HEK293 (cell line): ENCODE measurements around the gene SYNJ1.

Experiments
- CTCF ChIA-PET: fragments of 350-600 bp; formaldehyde crosslinking; extraction: SDS; loops from one replicate; lab custom pipeline; 2021; ENCODE audit warnings: antibody characterized with exemption; lab: Yijun Ruan, JAX
- POLR2A ChIA-PET: fragments of 300-600 bp; formaldehyde crosslinking; extraction: SDS; loops from one replicate; lab custom pipeline; 2020; ENCODE audit warnings: antibody characterized with exemption, inconsistent platforms; lab: Yijun Ruan, JAX
- H3K27ac ChIP-seq: fragments of 200-500 bp; sonication (Bioruptor generic); 2 replicates; pipeline ENCODE4 v1.5.1; 2014; ENCODE audit warnings: low read depth, low read length, control low read depth, inconsistent platforms; ENCODE audit errors: extremely low read depth
- H3K36me3 ChIP-seq, 2 experiments: fragments of 200-500 bp in 1 of 2; sonication (Bioruptor generic) in 1 of 2; 1 replicate in 1 of 2; 2 replicates in 1 of 2; pipeline ENCODE4 v1.5.1; 2014 to 2017; ENCODE audit warnings: inconsistent platforms in 2 of 2, low read length in 2 of 2; ENCODE audit not compliant: control insufficient read depth in 2 of 2, insufficient read depth in 1 of 2
- H3K4me1 ChIP-seq: fragments of 200-500 bp; sonication (Bioruptor generic); 2 replicates; pipeline ENCODE4 v1.5.1; 2014; ENCODE audit warnings: mild to moderate bottlenecking, low read length, inconsistent platforms; ENCODE audit not compliant: control insufficient read depth, insufficient read depth
- H3K4me3 ChIP-seq: 2 replicates; pipeline ENCODE4 v1.5.1; 2011; ENCODE audit warnings: low read depth, mild to moderate bottlenecking, control low read depth, low read length, moderate library complexity
- H3K9me3 ChIP-seq: fragments of 200-500 bp; sonication (Bioruptor generic); 2 replicates; pipeline ENCODE4 v1.5.1; 2014; ENCODE audit warnings: low read depth, low read length, inconsistent platforms; ENCODE audit not compliant: control insufficient read depth, insufficient read depth
- IKZF3 ChIP-seq: fragments of 450-650 bp; IDR thresholded peaks from 2 replicates; pipeline ENCODE4 v1.5.0; 2018; ENCODE audit warnings: missing biosample characterization, mild to moderate bottlenecking, missing genetic modification characterization, moderate library complexity
- KLF9 ChIP-seq: fragments of 450-650 bp; formaldehyde crosslinking; IDR thresholded peaks from 2 replicates; pipeline ENCODE4 v1.5.1; 2016; ENCODE audit warnings: missing biosample characterization, missing genetic modification characterization, low read depth
- MYNN ChIP-seq: fragments of 450-650 bp; formaldehyde crosslinking; IDR thresholded peaks from 2 replicates; pipeline ENCODE4 v1.5.1; 2016; ENCODE audit warnings: missing biosample characterization, missing genetic modification characterization, borderline replicate concordance
- REPIN1 ChIP-seq: fragments of 450-650 bp; formaldehyde crosslinking; IDR thresholded peaks from 2 replicates; pipeline ENCODE4 v1.5.1; 2017; ENCODE audit warnings: missing biosample characterization, missing genetic modification characterization, low read depth
- SCRT2 ChIP-seq: fragments of 450-650 bp; formaldehyde crosslinking; IDR thresholded peaks from 2 replicates; pipeline ENCODE4 v1.5.1; 2016; ENCODE audit warnings: missing biosample characterization, missing genetic modification characterization
- YY1 ChIP-seq: fragments of 450-650 bp; formaldehyde crosslinking; IDR thresholded peaks from 2 replicates; pipeline ENCODE4 v1.5.1; 2018; ENCODE audit warnings: missing biosample characterization, missing genetic modification characterization
- ZBTB49 ChIP-seq: fragments of 450-650 bp; formaldehyde crosslinking; IDR thresholded peaks from 2 replicates; pipeline ENCODE4 v1.5.1; 2016; ENCODE audit warnings: missing biosample characterization, missing genetic modification characterization, low read depth
- ZBTB6 ChIP-seq: fragments of 450-650 bp; formaldehyde crosslinking; IDR thresholded peaks from 2 replicates; pipeline ENCODE4 v1.5.1; 2017; ENCODE audit warnings: missing biosample characterization, missing genetic modification characterization
- ZBTB7A ChIP-seq: fragments of 450-650 bp; formaldehyde crosslinking; IDR thresholded peaks from 2 replicates; pipeline ENCODE4 v1.5.1; 2016; ENCODE audit warnings: low read depth, missing biosample characterization, missing genetic modification characterization
- ZNF157 ChIP-seq: fragments of 450-650 bp; formaldehyde crosslinking; IDR thresholded peaks from 2 replicates; pipeline ENCODE4 v1.5.1; 2016; ENCODE audit warnings: missing biosample characterization, missing genetic modification characterization
- ZNF169 ChIP-seq: fragments of 450-650 bp; formaldehyde crosslinking; IDR thresholded peaks from 2 replicates; pipeline ENCODE4 v1.5.1; 2016; ENCODE audit warnings: missing biosample characterization, missing genetic modification characterization
- ZNF174 ChIP-seq: fragments of 450-650 bp; formaldehyde crosslinking; IDR thresholded peaks from 2 replicates; pipeline ENCODE4 v1.5.0; 2017; ENCODE audit warnings: missing biosample characterization, mild to moderate bottlenecking, missing genetic modification characterization
- ZNF221 ChIP-seq: fragments of 450-650 bp; formaldehyde crosslinking; IDR thresholded peaks from 2 replicates; pipeline ENCODE4 v1.5.1; 2017; ENCODE audit warnings: missing biosample characterization, missing genetic modification characterization, borderline replicate concordance
- ZNF280D ChIP-seq: fragments of 450-650 bp; formaldehyde crosslinking; IDR thresholded peaks from 2 replicates; pipeline ENCODE4 v1.5.1; 2016; ENCODE audit warnings: missing biosample characterization, missing genetic modification characterization
- ZNF335 ChIP-seq: fragments of 450-650 bp; formaldehyde crosslinking; conservative IDR thresholded peaks from 2 replicates; pipeline ENCODE4 v1.5.1; 2016; ENCODE audit warnings: missing biosample characterization, missing genetic modification characterization
- ZNF350 ChIP-seq: fragments of 450-650 bp; formaldehyde crosslinking; IDR thresholded peaks from 2 replicates; pipeline ENCODE4 v1.5.0; 2017; ENCODE audit warnings: missing biosample characterization, mild to moderate bottlenecking, missing genetic modification characterization
- ZNF37A ChIP-seq: fragments of 450-650 bp; IDR thresholded peaks from 2 replicates; pipeline ENCODE4 v1.5.1; 2018; ENCODE audit warnings: missing biosample characterization, missing genetic modification characterization
- ZNF394 ChIP-seq: fragments of 450-650 bp; formaldehyde crosslinking; IDR thresholded peaks from 2 replicates; pipeline ENCODE4 v1.5.1; 2016; ENCODE audit warnings: missing biosample characterization, missing genetic modification characterization, mild to moderate bottlenecking, moderate library complexity, borderline replicate concordance
- ZNF510 ChIP-seq: fragments of 450-650 bp; formaldehyde crosslinking; IDR thresholded peaks from 2 replicates; pipeline ENCODE4 v1.5.1; 2018; ENCODE audit warnings: mild to moderate bottlenecking, missing genetic modification characterization, missing biosample characterization; ENCODE audit not compliant: insufficient replicate concordance
- ZNF514 ChIP-seq: fragments of 450-650 bp; formaldehyde crosslinking; IDR thresholded peaks from 2 replicates; pipeline ENCODE4 v1.5.1; 2016; ENCODE audit warnings: missing biosample characterization, missing genetic modification characterization
- ZNF549 ChIP-seq: fragments of 450-650 bp; IDR thresholded peaks from 2 replicates; pipeline ENCODE4 v1.5.1; 2018; ENCODE audit warnings: missing biosample characterization, missing genetic modification characterization, mild to moderate bottlenecking, inconsistent platforms, moderate library complexity
- ZNF596 ChIP-seq: fragments of 450-650 bp; IDR thresholded peaks from 2 replicates; pipeline ENCODE4 v1.5.0; 2018; ENCODE audit warnings: missing biosample characterization, mild to moderate bottlenecking, missing genetic modification characterization, moderate library complexity
- ZNF621 ChIP-seq: fragments of 450-650 bp; formaldehyde crosslinking; IDR thresholded peaks from 2 replicates; pipeline ENCODE4 v1.5.1; 2017; ENCODE audit warnings: missing biosample characterization, missing genetic modification characterization
- ZNF664 ChIP-seq: fragments of 450-650 bp; formaldehyde crosslinking; IDR thresholded peaks from 2 replicates; pipeline ENCODE4 v1.5.1; 2016; ENCODE audit warnings: missing biosample characterization, missing genetic modification characterization
- ZNF707 ChIP-seq: fragments of 450-650 bp; formaldehyde crosslinking; IDR thresholded peaks from 2 replicates; pipeline ENCODE4 v1.5.1; 2016; ENCODE audit warnings: missing biosample characterization, missing genetic modification characterization
- ZNF747 ChIP-seq: fragments of 450-650 bp; formaldehyde crosslinking; IDR thresholded peaks from 2 replicates; pipeline ENCODE4 v1.5.1; 2016; ENCODE audit warnings: missing biosample characterization, missing genetic modification characterization

SYNJ1 gene

GRCh38 chr21:32608851-32609250 lies 119.0 kb downstream of the SYNJ1 start:
- peaks cover 37 to 61% of the 10 kb centered on the region in 2 experiments for H3K36me3 ChIP-seq
- TF ChIP-seq ZNF549 (tag by site-specific recombination) (no peak), ZBTB6 (tag by site-specific recombination) (no peak), REPIN1 (no peak), ZBTB49 (tag by site-specific recombination) (no peak), ZNF169 (tag by site-specific recombination) (no peak), ZNF664 (no peak), ZNF514 (no peak), ZNF350 (tag by site-specific recombination) (no peak), ZNF707 (tag by site-specific recombination) (no peak), YY1 (tag by site-specific recombination) (no peak), SCRT2 (tag by site-specific recombination) (no peak), ZNF221 (tag by site-specific recombination) (no peak), KLF9 (tag by site-specific recombination) (no peak), ZNF394 (no peak), ZNF37A (tag by site-specific recombination) (no peak), ZNF157 (tag by site-specific recombination) (no peak)
- TF ChIP-seq, all 188 proteins: peak for 0
- ChIA-PET CTCF (interaction anchor here (0.6 to 5.5 kb wide), 5 partner anchors 9 to 206 kb away, joined by 3 to 45 read pairs (median 5); no protein-coding TSS in a partner anchor), POLR2A (interaction anchor here (1.3 kb wide), 1 partner anchor 9 kb away, joined by 3 read pairs; no protein-coding TSS in a partner anchor)
- H3K27ac ChIP-seq = no peak overlapping the region
- H3K4me3 ChIP-seq = no peak overlapping the region
- no peaks in the 10 kb centered on the region for H3K4me1 ChIP-seq
- H3K9me3 ChIP-seq = no peaks in the 10 kb centered on the region

- Histone ChIP-seq H3K9me3 (no peaks in the 10 kb centered on the region), H3K4me3 (no peak overlapping the region), H3K4me1 (no peaks in the 10 kb centered on the region), H3K36me3 (peaks cover 54 to 87% of the 10 kb centered on the region in 2 experiments), H3K27ac (no peak overlapping the region)
- ChIA-PET POLR2A (no interaction called here), CTCF (interaction anchor here (0.6 to 3.2 kb wide), 4 partner anchors 18 to 209 kb away, joined by 3 to 21 read pairs (median 5); no protein-coding TSS in a partner anchor)
- no peak for TF ChIP-seq ZNF621 (tag by site-specific recombination)
- no peak for TF ChIP-seq ZNF596 (tag by site-specific recombination)
- TF ChIP-seq ZNF335 (tag by site-specific recombination) = no peak
- no peak for TF ChIP-seq ZNF747 (tag by site-specific recombination)
- no peak for TF ChIP-seq ZNF174 (tag by site-specific recombination)
- TF ChIP-seq MYNN (tag by site-specific recombination) = no peak
- no peak for TF ChIP-seq ZNF510 (tag by site-specific recombination)
- TF ChIP-seq ZNF280D = no peak
- no peak for TF ChIP-seq IKZF3
- TF ChIP-seq ZBTB7A (tag by site-specific recombination) = no peak
Measured at GRCh38 chr21:32605469-32605868, 122.3 kb downstream of the SYNJ1 start.
